Effector memory CD8-positive, alpha-beta T cell (primary cell): ENCODE data around the gene GRID1.
"Not testable (repeated sequence)": the region's sequence is repeated elsewhere in the genome, so short reads cannot be mapped to it uniquely, and the experiment has no call there.

Source experiments
- ATAC-seq: fragments of 150-1000 bp; cut with Tn5 transposase; replicated peaks from 2 replicates; pipeline ENCODE4 v1.10.0; 2021; ENCODE audit warnings: mild to moderate bottlenecking, moderate library complexity
- DNase-seq, 3 experiments: peaks; one replicate each; pipeline ENCODE4 v3.0.0; 2021
- H3K27ac Mint-ChIP-seq, 2 donors: one replicate each; pipeline ENCODE4 v1.8.0; 2022; ENCODE audit warnings: mild to moderate bottlenecking in 2 of 2, mixed read lengths in 2 of 2, moderate library complexity in 2 of 2
- H3K27me3 Mint-ChIP-seq, 2 donors: one replicate each; pipeline ENCODE4 v1.8.0; 2022; ENCODE audit warnings: mixed read lengths in 2 of 2
- H3K36me3 Mint-ChIP-seq: one replicate; pipeline ENCODE4 v1.8.0; 2022; ENCODE audit warnings: mild to moderate bottlenecking, moderate library complexity, mixed read lengths; ENCODE audit not compliant: insufficient read depth
- H3K4me1 Mint-ChIP-seq, 2 donors: one replicate each; pipeline ENCODE4 v1.8.0; 2022; ENCODE audit warnings: low read depth in 2 of 2, mixed read lengths in 2 of 2
- H3K4me3 Mint-ChIP-seq, 2 donors: one replicate each; pipeline ENCODE4 v1.8.0; 2022; ENCODE audit warnings: mild to moderate bottlenecking in 2 of 2, mixed read lengths in 2 of 2, moderate library complexity in 2 of 2
- H3K9me3 Mint-ChIP-seq, 2 donors: one replicate each; pipeline ENCODE4 v1.8.0; 2022; ENCODE audit warnings: mixed read lengths in 2 of 2

The GRID1 gene

GRCh38 chr10:86245015-86245394, 121.6 kb downstream of the GRID1 start:
- no peaks in the 10 kb centered on the region for H3K4me1 Mint-ChIP-seq
- H3K27ac Mint-ChIP-seq = no peak overlapping the region
- no peak overlapping the region for H3K4me3 Mint-ChIP-seq
- H3K36me3 Mint-ChIP-seq = no peaks in the 10 kb centered on the region
- ATAC-seq (no peak), DNase-seq (no peak)
- H3K9me3 Mint-ChIP-seq = peaks cover 0 to 8% of the 10 kb centered on the region in 2 donors
- peaks cover 7 to 14% of the 10 kb centered on the region in 2 donors for H3K27me3 Mint-ChIP-seq

- Mint-ChIP-seq H3K27me3 (peaks cover 7 to 14% of the 10 kb centered on the region in 2 donors), H3K36me3 (no peaks in the 10 kb centered on the region)
Observed at GRCh38 chr10:86244297-86245014, 122.1 kb downstream of the GRID1 start.

GRCh38 chr10:86243651-86244155, 122.9 kb downstream of the GRID1 start:
- Mint-ChIP-seq H3K4me1 (no peaks in the 10 kb centered on the region), H3K36me3 (no peaks in the 10 kb centered on the region), H3K4me3 (no peak overlapping the region), H3K27me3 (peaks cover 7 to 14% of the 10 kb centered on the region in 2 donors), H3K27ac (no peak overlapping the region), H3K9me3 (peaks cover 0 to 8% of the 10 kb centered on the region in 2 donors)
- ATAC-seq (no peak), DNase-seq (no peak)

More at GRCh38 chr10:86244297-86245014, 122.1 kb downstream of the GRID1 start:
- DNase-seq (no peak), ATAC-seq (no peak)
- peaks cover 0 to 8% of the 10 kb centered on the region in 2 donors for H3K9me3 Mint-ChIP-seq
- H3K4me3 Mint-ChIP-seq = no peak overlapping the region
- no peak overlapping the region for H3K27ac Mint-ChIP-seq
- H3K4me1 Mint-ChIP-seq = no peaks in the 10 kb centered on the region

GRCh38 chr10:86242761-86243160, 123.8 kb downstream of the GRID1 start:
- no peak for ATAC-seq
- Mint-ChIP-seq H3K27me3 (peaks cover 7 to 14% of the 10 kb centered on the region in 2 donors), H3K36me3 (no peaks in the 10 kb centered on the region), H3K4me1 (no peaks in the 10 kb centered on the region), H3K27ac (peak overlapping the region in 1 of 2 donors; percentile 10), H3K9me3 (peaks cover 0 to 8% of the 10 kb centered on the region in 2 donors), H3K4me3 (no peak overlapping the region)
- no peak for DNase-seq

GRCh38 chr10:86238089-86238488, 128.5 kb downstream of the GRID1 start:
- ATAC-seq, H3K27ac Mint-ChIP-seq, H3K36me3 Mint-ChIP-seq, H3K4me3 Mint-ChIP-seq, DNase-seq, H3K9me3 Mint-ChIP-seq, H3K4me1 Mint-ChIP-seq: not testable (repeated sequence)
- peaks cover 16 to 38% of the 10 kb centered on the region in 2 donors for H3K27me3 Mint-ChIP-seq

- Mint-ChIP-seq H3K4me1 (no peaks in the 10 kb centered on the region), H3K27ac (no peak overlapping the region), H3K36me3 (no peaks in the 10 kb centered on the region), H3K27me3 (peaks cover 16 to 40% of the 10 kb centered on the region in 2 donors), H3K4me3 (no peak overlapping the region), H3K9me3 (no peaks in the 10 kb centered on the region)
- ATAC-seq = no peak
- DNase-seq = no peak
Observed at GRCh38 chr10:86234541-86235270, 131.9 kb downstream of the GRID1 start.

GRCh38 chr10:86234107-86234506, 132.5 kb downstream of the GRID1 start:
- DNase-seq (no peak), ATAC-seq (no peak)
- H3K27me3 Mint-ChIP-seq = peaks cover 16 to 40% of the 10 kb centered on the region in 2 donors
- no peaks in the 10 kb centered on the region for H3K9me3 Mint-ChIP-seq
- no peak overlapping the region for H3K27ac Mint-ChIP-seq
- no peaks in the 10 kb centered on the region for H3K36me3 Mint-ChIP-seq
- H3K4me1 Mint-ChIP-seq = no peaks in the 10 kb centered on the region
- no peak overlapping the region for H3K4me3 Mint-ChIP-seq

GRCh38 chr10:86233131-86233530, 133.5 kb downstream of the GRID1 start:
- Mint-ChIP-seq H3K9me3 (no peaks in the 10 kb centered on the region), H3K36me3 (no peaks in the 10 kb centered on the region), H3K4me1 (no peaks in the 10 kb centered on the region), H3K4me3 (no peak overlapping the region), H3K27ac (no peak overlapping the region), H3K27me3 (peaks cover 16 to 40% of the 10 kb centered on the region in 2 donors)
- ATAC-seq (no peak), DNase-seq (no peak)

- H3K27ac Mint-ChIP-seq = no peak overlapping the region
- ATAC-seq (no peak), DNase-seq (no peak)
- H3K4me1 Mint-ChIP-seq = no peaks in the 10 kb centered on the region
- peaks cover 16 to 40% of the 10 kb centered on the region in 2 donors for H3K27me3 Mint-ChIP-seq
- no peaks in the 10 kb centered on the region for H3K36me3 Mint-ChIP-seq
- H3K9me3 Mint-ChIP-seq = no peaks in the 10 kb centered on the region
- no peak overlapping the region for H3K4me3 Mint-ChIP-seq
Observed at GRCh38 chr10:86232644-86233043, 134.0 kb downstream of the GRID1 start.

GRCh38 chr10:86231796-86232560, 134.6 kb downstream of the GRID1 start:
- no peak overlapping the region for H3K27ac Mint-ChIP-seq
- no peak overlapping the region for H3K4me3 Mint-ChIP-seq
- no peaks in the 10 kb centered on the region for H3K9me3 Mint-ChIP-seq
- no peaks in the 10 kb centered on the region for H3K4me1 Mint-ChIP-seq
- DNase-seq (no peak), ATAC-seq (no peak)
- H3K36me3 Mint-ChIP-seq = no peaks in the 10 kb centered on the region
- H3K27me3 Mint-ChIP-seq = peaks cover 16 to 36% of the 10 kb centered on the region in 2 donors

- Mint-ChIP-seq H3K4me1 (no peaks in the 10 kb centered on the region), H3K36me3 (no peaks in the 10 kb centered on the region), H3K27me3 (peaks cover 8 to 36% of the 10 kb centered on the region in 2 donors), H3K4me3 (no peak overlapping the region), H3K9me3 (no peaks in the 10 kb centered on the region), H3K27ac (no peak overlapping the region)
- ATAC-seq (no peak), DNase-seq (no peak)
Observed at GRCh38 chr10:86230557-86231180, 135.9 kb downstream of the GRID1 start.

GRCh38 chr10:86229811-86230556, 136.6 kb downstream of the GRID1 start:
- DNase-seq (no peak), ATAC-seq (no peak)
- Mint-ChIP-seq H3K9me3 (no peaks in the 10 kb centered on the region), H3K4me1 (no peaks in the 10 kb centered on the region), H3K27me3 (peaks cover 1 to 36% of the 10 kb centered on the region in 2 donors), H3K4me3 (no peak overlapping the region), H3K36me3 (no peaks in the 10 kb centered on the region), H3K27ac (no peak overlapping the region)
